GM18505 (cell line): Measurements from ENCODE around the gene GPR12.

ENCODE experiments used
- ATAC-seq: cut with Tn5 transposase; IDR thresholded peaks from one replicate; pipeline ENCODE4 v1.9.1; 2021; ENCODE audit not compliant: unreplicated experiment
- POLR2A ChIP-seq: IDR thresholded peaks from 4 replicates; pipeline ENCODE4 v1.6.1; 2011; ENCODE audit warnings: borderline replicate concordance; ENCODE audit not compliant: insufficient read depth, insufficient read length; ENCODE audit errors: extremely low read depth

The GPR12 gene

GRCh38 chr13:26760832-26761582 is 421 bp upstream of the GPR12 start:
- no peak for TF ChIP-seq POLR2A

GRCh38 chr13:26759249-26759906 is 1.2 kb downstream of the GPR12 start:
- no peak for TF ChIP-seq POLR2A
- ATAC-seq = no peak

More at GRCh38 chr13:26760832-26761582, 421 bp upstream of the GPR12 start:
- ATAC-seq = no peak

GRCh38 chr13:26758496-26759157 is 2.0 kb downstream of the GPR12 start:
- ATAC-seq = no peak
- TF ChIP-seq POLR2A = no peak

GRCh38 chr13:26756961-26757360 is 3.6 kb downstream of the GPR12 start:
- TF ChIP-seq POLR2A = no peak

GRCh38 chr13:26752671-26753070 is 7.9 kb downstream of the GPR12 start:
- TF ChIP-seq POLR2A = no peak
- no peak for ATAC-seq

More at GRCh38 chr13:26756961-26757360, 3.6 kb downstream of the GPR12 start:
- ATAC-seq = no peak

GRCh38 chr13:26749905-26750304 is 10.7 kb downstream of the GPR12 start:
- no peak for ATAC-seq
- no peak for TF ChIP-seq POLR2A

- no peak for ATAC-seq
- TF ChIP-seq POLR2A = no peak
Measured at GRCh38 chr13:26749285-26749684, 11.3 kb downstream of the GPR12 start.

- ATAC-seq = no peak
- no peak for TF ChIP-seq POLR2A
Measured at GRCh38 chr13:26747706-26748105, 12.9 kb downstream of the GPR12 start.

GRCh38 chr13:26743971-26744370 is 16.6 kb downstream of the GPR12 start:
- ATAC-seq = no peak

GRCh38 chr13:26742691-26743358 is 17.8 kb downstream of the GPR12 start:
- no peak for TF ChIP-seq POLR2A
- no peak for ATAC-seq

More at GRCh38 chr13:26743971-26744370, 16.6 kb downstream of the GPR12 start:
- TF ChIP-seq POLR2A = no peak

- TF ChIP-seq POLR2A = no peak
- no peak for ATAC-seq
Measured at GRCh38 chr13:26735677-26736076, 24.9 kb downstream of the GPR12 start.

- TF ChIP-seq POLR2A = no peak
- no peak for ATAC-seq
Measured at GRCh38 chr13:26727633-26728032, 33.0 kb downstream of the GPR12 start.

- no peak for ATAC-seq
- TF ChIP-seq POLR2A = no peak
Measured at GRCh38 chr13:26727122-26727521, 33.5 kb downstream of the GPR12 start.
